Hematopoietic multipotent progenitor cell treated with erythropoietin and hydrocortisone succinate and interleukin-3 and kit ligand, for 6 days (in vitro differentiated cells): ENCODE results near the gene KMT5C.
A peak's percentile ranks its signal among the peaks of the same experiment; 100 is the strongest.

Experiments
- DNase-seq: peaks from one replicate; pipeline ENCODE4 v3.0.0-alpha.2; 2015

Gene KMT5C

GRCh38 chr19:55348317-55349034, 8.8 kb downstream of the KMT5C start:
- no peak for DNase-seq

GRCh38 chr19:55350620-55351315, 11.1 kb downstream of the KMT5C start:
- no peak for DNase-seq

GRCh38 chr19:55352040-55352439, 12.4 kb downstream of the KMT5C start:
- no peak for DNase-seq

- no peak for DNase-seq
These were observed 13.0 kb downstream of the KMT5C start for GRCh38 chr19:55352549-55353145.

GRCh38 chr19:55353356-55353802, 13.7 kb downstream of the KMT5C start:
- no peak for DNase-seq

GRCh38 chr19:55353803-55354697, 14.4 kb downstream of the KMT5C start:
- DNase-seq: peak; percentile 75

GRCh38 chr19:55354698-55355212, 15.1 kb downstream of the KMT5C start, which contains the start of gene COX6B2:
Gene COX6B2 (minus strand): TSS chr19:55354719. CDS start chr19:55354521, 198 bp downstream.
- DNase-seq: peak; percentile 42

- DNase-seq: no peak
These were observed 15.6 kb downstream of the KMT5C start for GRCh38 chr19:55355213-55355821.

- no peak for DNase-seq
These were observed 18.8 kb downstream of the KMT5C start for GRCh38 chr19:55358493-55358892.

- no peak for DNase-seq
These were observed 19.6 kb downstream of the KMT5C start for GRCh38 chr19:55358943-55359908.

- no peak for DNase-seq
These were observed 21.2 kb downstream of the KMT5C start for GRCh38 chr19:55360902-55361301.

GRCh38 chr19:55362174-55362989, 22.7 kb downstream of the KMT5C start:
- no peak for DNase-seq

GRCh38 chr19:55362990-55363716, 23.5 kb downstream of the KMT5C start, which contains the start of gene GARIN5B:
Gene GARIN5B (minus strand): TSS chr19:55363260. CDS start chr19:55363066, 194 bp downstream.
- no peak for DNase-seq

GRCh38 chr19:55365245-55365644, 25.6 kb downstream of the KMT5C start:
- DNase-seq: no peak

GRCh38 chr19:55365964-55366363, 26.3 kb downstream of the KMT5C start:
- DNase-seq: no peak

GRCh38 chr19:55366790-55367189, 27.1 kb downstream of the KMT5C start:
- no peak for DNase-seq

- DNase-seq: no peak
These were observed 28.4 kb downstream of the KMT5C start for GRCh38 chr19:55368106-55368505.

GRCh38 chr19:55368701-55369563, 29.3 kb downstream of the KMT5C start:
- peak; percentile 46 for DNase-seq
